HG03565 (cell line): ENCODE results near the gene ZNF232.
"Not testable (repeated sequence)": the region's sequence is repeated elsewhere in the genome, so short reads cannot be mapped to it uniquely, and the experiment has no call there.

Experiments
- ATAC-seq: cut with Tn5 transposase; IDR thresholded peaks from one replicate; pipeline ENCODE4 v1.9.1; 2021; ENCODE audit warnings: mild to moderate bottlenecking, moderate library complexity; ENCODE audit not compliant: unreplicated experiment

Gene ZNF232

GRCh38 chr17:5099271-5099670, 12.4 kb downstream of the ZNF232 start:
- ATAC-seq, result no peak

- no peak for ATAC-seq
Observed at GRCh38 chr17:5097101-5097834, 14.4 kb downstream of the ZNF232 start.

DNA sequence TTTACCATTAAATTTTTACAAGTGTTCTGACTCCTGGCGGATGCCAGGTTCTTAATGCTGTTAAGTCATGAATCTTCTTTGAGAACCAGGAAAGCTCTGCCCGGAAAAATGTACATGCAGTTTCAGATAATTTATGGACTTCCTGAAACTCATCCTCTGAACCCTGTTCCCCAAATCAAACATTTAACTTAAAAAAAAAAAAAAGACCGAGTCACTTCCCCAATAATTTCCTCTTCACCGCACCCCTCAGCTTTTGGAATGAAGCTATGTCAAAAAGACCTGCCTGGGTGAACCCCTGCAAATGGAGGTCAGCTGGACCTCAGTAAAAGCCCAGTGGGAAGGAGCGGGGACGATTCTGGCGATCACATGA, 15.0 kb downstream of the ZNF232 start:
- no peak for ATAC-seq

DNA sequence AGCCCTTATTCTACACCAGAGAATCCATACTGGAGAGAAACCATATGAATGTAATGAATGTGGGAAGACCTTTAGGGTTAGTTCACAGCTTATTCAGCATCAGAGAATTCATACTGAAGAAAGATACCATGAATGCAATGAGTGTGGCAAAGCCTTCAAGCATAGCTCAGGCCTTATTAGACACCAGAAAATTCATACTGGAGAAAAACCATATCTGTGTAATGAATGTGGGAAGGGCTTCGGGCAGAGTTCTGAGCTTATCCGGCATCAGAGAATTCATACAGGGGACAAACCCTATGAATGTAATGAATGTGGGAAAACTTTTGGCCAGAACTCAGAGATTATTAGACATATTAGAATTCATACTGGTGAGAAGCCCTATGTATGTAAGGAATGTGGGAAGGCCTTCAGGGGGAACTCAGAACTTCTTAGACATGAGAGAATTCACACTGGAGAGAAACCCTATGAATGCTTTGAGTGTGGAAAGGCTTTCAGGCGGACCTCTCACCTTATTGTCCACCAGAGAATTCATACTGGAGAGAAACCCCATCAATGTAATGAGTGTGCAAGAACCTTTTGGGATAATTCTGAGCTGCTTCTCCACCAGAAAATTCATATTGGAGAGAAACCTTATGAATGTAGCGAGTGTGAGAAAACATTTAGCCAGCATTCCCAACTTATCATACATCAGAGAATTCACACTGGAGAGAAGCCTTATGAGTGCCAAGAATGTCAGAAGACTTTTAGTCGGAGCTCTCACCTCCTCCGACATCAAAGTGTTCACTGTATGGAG, 19.3 kb downstream of the ZNF232 start:
- ATAC-seq, result no peak

DNA sequence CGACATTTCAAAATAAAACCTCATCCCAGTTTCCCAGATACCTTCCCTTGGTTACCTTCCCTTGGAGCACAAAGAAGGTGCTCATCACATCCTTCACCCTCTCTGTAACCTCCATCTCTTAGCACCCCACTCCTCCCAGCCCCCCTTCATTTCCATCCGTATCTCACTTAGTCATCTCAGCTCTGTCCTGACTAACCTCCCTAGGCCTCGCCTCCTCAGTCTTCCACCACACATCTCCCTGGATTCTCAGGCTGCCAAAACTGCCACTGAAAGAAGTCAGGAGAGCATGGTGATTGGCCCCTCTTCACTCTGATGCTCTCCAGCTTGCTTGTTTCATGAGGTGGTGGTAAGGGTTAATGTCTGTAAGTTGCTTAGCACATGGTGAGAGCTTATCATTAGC, 31.1 kb downstream of the ZNF232 start:
- no peak for ATAC-seq

GRCh38 chr17:5078106-5079028, 33.3 kb downstream of the ZNF232 start, which contains the start of gene ZFP3:
Gene ZFP3 (plus strand): TSS chr17:5078467. CDS start chr17:5091505, 13,038 bp downstream.
- ATAC-seq, result peak; percentile 62

- no peak for ATAC-seq
Observed at GRCh38 chr17:5077781-5078105, 33.9 kb downstream of the ZNF232 start.

DNA sequence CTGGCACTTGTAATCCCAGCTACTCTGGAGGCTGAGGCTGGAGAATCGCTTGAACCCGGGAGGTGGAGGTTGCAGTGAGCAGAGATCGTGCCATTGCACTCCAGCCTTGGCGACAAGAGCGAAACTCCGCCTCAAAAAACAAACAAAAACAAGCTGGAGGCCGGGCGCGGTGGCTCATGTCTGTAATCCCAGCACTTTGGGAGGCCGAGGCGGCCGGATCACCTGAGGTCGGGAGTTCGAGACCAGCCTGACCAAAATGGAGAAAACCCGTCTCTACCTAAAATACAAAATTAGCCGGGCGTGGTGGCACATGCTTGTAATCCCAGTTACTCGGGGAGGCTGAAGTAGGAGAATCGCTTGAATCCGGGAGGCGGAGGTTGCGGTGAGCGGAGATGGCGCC, 34.4 kb downstream of the ZNF232 start:
- ATAC-seq, result not testable (repeated sequence)

- ATAC-seq, result not testable (repeated sequence)
Observed at GRCh38 chr17:5075472-5075871, 36.2 kb downstream of the ZNF232 start.

GRCh38 chr17:5069724-5070123, 42.0 kb downstream of the ZNF232 start:
- ATAC-seq, result no peak

DNA sequence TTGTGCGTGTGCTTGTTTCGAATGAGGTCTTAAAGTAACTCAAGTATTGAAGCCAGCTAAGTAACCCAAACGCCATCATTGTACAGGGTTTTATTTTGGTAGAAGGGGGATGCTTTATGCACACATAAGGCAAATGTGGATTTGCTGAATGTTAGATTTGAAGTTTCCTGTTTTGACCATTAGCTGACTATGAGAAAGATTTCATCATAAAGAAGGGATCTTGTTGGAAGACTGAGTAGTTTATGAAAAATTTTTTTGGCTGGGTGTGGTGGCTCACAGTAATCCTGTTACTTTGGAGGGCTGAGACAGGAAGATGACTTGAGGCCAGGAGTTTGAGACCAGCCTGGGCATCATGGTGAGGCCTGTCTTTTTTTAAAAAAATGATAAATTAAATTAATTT, 43.4 kb downstream of the ZNF232 start:
- no peak for ATAC-seq

- no peak for ATAC-seq
Observed at GRCh38 chr17:5065227-5065744, 46.4 kb downstream of the ZNF232 start.
